Activated CD4-positive, CD25-positive, alpha-beta regulatory T cell (primary cell): ENCODE data around the gene RGPD5.
"Not testable (repeated sequence)": the region's sequence is repeated elsewhere in the genome, so short reads cannot be mapped to it uniquely, and the experiment has no call there.

ENCODE experiments used
- DNase-seq, 4 experiments: peaks; one replicate each; lab custom pipeline; 2025; lab: John Stamatoyannopoulos, UW

The RGPD5 gene

DNA sequence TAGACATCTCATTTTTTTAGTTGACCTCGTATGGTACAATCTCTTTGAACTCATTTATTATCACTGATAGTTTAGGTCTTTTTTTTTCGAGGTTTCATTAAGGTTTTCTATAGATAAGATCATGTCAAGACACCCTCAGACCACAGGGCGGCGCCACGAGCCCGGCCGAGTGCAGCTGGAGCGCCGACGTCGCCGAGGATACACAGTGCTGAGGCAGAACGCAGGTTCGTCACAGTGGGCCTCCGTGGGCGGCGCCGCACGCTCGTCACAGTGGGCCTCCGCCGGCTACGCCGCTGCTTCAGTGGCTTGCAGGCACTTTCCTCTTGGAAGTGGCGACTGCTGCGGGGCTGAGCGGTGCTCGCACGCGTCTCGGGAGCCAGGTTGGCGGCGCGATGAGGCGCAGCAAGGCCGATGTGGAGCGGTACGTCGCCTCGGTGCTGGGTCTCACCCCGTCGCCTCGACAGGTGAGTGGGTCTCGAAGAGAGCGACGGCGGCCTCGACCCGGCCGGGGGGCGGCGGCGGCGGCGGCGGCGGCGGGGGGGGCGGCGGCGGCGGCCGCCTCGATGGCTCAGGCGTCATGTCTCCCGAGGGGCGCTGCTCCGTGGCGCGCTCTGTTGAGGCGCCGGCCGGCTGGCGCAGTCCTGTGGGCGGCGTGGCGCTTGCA, at the start of gene RGPD5:
Gene RGPD5, plus strand, starts transcription at position 232 of the 664 bp plus-strand sequence. Its CDS starts 161 bp downstream, at position 393.
- not testable (repeated sequence) for DNase-seq

DNA sequence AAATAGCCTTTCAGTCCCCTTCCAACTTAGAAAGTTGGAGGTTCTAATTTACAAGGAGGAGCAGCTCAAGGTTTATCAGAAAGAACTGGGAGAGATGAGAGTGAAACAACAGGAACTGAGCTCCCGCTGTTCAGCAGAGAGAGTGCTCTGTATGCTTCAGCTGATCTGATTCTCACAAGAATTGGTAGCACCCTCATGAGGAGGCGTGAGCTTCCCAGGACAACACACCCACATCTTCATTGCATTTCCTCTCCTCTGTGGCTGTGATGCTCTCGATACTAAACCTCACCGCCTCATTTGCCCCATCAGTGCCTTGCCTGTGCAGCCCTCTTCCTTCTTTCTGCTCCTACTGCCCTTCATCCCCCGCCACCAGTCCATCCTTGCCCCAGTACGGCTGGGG, 42.5 kb upstream of the RGPD5 start:
- DNase-seq: not testable (repeated sequence)

DNA sequence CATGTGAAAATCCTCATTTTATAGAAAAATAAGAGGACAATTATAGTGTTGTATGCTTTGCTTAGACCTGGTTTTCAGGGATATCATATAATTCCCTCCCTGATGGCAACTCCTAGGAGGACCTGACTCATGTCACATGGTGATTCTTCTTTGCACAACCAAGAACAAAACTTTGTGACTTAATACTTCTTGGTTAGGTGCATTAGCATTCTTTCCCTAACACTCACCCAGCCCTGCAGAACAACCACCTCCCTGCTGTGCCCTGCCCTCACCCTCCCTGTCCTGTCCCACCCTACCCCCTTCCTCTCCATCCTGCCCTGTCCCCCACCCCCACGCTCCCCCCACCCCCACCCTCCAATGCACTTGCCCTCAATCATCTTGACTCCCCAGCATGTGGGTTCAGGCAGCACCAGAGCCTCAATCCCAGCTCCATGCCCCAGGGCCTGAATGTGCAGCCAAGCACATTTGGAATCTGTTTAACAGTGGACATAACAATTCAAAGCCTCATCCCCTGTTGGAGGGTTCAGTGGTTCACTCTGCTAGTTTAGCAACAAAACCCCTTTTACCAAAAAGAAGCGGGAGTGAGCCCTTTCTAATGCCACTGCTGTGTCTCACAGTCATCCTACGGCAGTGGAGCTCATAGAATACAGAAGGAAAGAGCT, 36.8 kb upstream of the RGPD5 start:
- not testable (repeated sequence) for DNase-seq

- not testable (repeated sequence) for DNase-seq
These were observed 33.7 kb upstream of the RGPD5 start for GRCh38 chr2:109760265-109761042.

- not testable (repeated sequence) for DNase-seq
These were observed 33.1 kb upstream of the RGPD5 start for GRCh38 chr2:109761043-109761454.

DNA sequence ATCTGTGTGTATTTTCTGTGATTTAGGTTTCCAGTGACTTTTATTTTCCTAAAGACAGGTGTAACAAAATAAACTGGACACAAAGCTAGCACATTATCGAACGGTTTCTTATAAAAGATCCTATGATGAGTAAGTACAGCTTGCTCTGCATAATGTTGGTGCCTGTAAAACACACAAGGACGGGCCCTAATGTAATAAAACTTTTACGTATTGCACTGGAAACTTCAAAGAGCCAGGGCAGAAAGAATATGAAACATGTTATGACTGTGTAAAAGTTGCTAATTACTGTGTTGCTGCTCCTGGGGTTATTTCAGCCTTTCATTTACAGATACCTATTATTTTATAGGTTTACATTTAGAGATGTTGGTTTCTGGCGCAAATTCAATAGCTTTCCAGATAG, 32.1 kb upstream of the RGPD5 start:
- not testable (repeated sequence) for DNase-seq

GRCh38 chr2:109766074-109766473, 28.0 kb upstream of the RGPD5 start:
- not testable (repeated sequence) for DNase-seq

- not testable (repeated sequence) for DNase-seq
These were observed 27.1 kb upstream of the RGPD5 start for GRCh38 chr2:109766886-109767578.

GRCh38 chr2:109768934-109769333, 25.2 kb upstream of the RGPD5 start:
- not testable (repeated sequence) for DNase-seq

DNA sequence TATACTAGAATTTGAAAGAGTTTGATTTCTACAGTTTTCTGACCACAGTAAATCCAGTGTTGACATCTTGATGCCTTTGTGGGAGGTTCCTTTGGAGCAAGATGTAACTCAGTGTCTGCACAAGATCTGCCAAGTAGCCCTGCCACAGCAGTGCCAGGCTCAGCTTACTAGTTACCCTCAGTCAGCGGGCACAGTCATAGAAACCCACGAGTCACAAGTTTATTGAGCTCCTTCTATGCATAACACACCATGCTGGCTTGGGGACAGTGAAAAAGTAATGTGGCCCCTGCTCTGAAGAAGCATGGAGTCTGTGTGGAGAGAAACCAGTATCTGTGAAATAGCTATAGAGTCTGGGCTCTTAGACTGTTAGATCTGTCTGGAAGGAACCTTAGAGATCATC, 15.0 kb upstream of the RGPD5 start:
- DNase-seq: not testable (repeated sequence)

DNA sequence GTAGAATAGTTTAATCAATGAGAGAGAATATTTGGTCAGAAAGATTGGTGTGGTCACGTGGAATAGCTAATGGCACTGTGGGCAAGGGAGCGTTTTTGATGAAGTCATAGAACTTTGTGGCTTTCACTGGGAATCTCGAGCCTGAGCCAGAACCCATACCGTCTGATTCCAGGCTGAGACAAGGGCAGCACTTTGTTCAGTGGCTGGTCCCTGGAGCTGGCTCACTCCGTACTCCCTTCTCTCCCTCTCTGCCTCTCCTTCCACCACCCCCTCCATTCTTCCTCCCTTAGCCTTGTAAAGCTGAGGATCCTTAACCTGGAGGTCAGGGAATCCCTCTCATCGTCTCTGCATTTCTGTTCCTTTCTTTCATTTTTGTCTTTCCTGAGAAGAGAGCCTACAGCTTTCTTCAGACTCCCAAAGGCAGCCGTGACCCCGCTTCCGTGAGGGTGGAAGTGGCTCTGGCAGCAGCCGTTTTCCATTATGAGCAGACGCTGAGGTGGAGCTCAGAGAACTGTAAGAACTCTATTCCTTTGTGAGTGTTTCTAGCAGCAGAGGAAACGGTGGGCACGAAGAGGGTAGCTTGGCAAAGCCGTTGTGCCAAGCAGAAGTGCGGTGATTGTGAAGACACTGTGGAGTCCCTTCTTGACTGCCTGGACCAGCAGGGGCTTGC, 12.8 kb upstream of the RGPD5 start:
- DNase-seq: not testable (repeated sequence)

- not testable (repeated sequence) for DNase-seq
These were observed 11.6 kb upstream of the RGPD5 start for GRCh38 chr2:109782446-109782993.

- DNase-seq: not testable (repeated sequence)
These were observed 2.4 kb upstream of the RGPD5 start for GRCh38 chr2:109791530-109792279.

- not testable (repeated sequence) for DNase-seq
These were observed 1.4 kb upstream of the RGPD5 start for GRCh38 chr2:109792659-109793058.

DNA sequence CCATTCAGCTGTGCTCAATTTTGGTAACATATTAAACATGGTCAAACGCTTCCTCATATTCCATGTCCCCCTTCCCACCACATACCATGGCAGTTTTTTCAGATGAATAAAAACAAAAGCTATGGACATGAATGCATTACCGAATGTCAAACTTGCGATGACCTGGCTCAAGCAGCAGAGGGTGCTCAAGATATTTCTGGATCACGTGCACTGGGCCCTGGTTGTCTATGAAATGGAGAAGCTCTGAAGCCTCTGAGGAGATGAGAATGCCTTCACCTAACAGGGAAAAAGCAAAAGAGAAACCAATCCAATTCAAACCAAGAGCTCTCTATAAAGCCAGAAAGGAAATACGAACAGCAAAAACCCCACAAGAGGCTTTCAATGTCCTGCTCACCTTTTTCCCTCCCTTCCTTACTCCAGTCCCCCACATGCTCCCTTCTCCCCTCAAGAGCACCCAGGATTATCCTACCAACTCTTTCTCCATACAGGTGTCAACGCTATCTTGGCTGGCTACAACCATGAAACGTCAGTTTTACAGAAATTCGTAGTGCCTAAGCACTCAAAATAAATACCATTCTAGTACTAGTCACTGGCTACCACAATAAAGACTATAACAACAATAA, 77.1 kb downstream of the RGPD5 start:
- not testable (repeated sequence) for DNase-seq

DNA sequence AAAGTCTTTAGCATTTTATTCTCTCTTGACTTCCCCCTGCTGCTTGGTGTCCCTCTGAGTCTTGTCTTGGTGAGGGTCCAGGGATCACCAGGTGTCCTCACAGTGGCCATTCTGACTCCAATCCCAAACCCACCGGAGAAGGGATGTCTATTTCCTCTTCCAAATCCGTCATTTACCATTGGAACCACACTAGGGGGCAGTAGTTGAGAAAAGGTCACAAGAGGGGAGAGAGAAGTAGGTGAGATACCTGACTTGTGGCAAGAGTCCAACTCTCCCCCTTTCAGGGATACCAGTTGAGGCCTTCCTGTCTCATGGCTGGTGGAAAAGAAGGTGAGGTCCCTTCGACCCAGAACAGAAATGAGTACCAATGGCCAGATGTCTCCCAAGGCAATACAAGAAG, 82.5 kb downstream of the RGPD5 start:
- DNase-seq: not testable (repeated sequence)

DNA sequence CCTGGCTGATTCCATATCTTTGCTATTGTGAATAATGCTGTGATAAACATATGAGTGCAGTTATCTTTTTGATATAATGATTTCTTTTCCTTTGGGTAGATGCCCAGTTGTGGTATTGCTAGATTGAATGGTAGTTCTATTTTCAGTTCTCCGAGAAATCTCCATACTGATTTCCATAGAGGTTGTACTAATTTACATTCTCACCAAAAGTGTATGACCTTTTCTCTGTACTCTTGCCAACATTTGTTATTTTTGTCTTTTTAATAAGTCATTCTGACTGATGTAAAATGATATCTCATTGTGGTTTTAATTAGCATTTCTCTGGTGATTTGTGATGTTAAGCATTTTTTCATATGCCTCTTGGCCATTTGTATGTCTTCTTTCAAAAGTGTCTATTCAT, 88.0 kb downstream of the RGPD5 start:
- DNase-seq: not testable (repeated sequence)

- not testable (repeated sequence) for DNase-seq
These were observed 94.3 kb downstream of the RGPD5 start for GRCh38 chr2:109888414-109888813.

GRCh38 chr2:109889909-109890308, 95.8 kb downstream of the RGPD5 start:
- DNase-seq: not testable (repeated sequence)

GRCh38 chr2:109891024-109891423, 96.9 kb downstream of the RGPD5 start:
- not testable (repeated sequence) for DNase-seq
